Breast epithelium (tissue), 4 donors: ENCODE results near the gene NKX6-2. TPM values are rescaled to one million over a fixed set of nuclear protein-coding genes. Genes with fewer than 3 reads are reported as not detected.

Experiments
- DNase-seq, 2 donors: peaks; one replicate each; pipeline ENCODE4 v3.0.0-alpha.2; 2019; ENCODE audit warnings: low spot score in 2 of 2
- H3K27ac ChIP-seq, 2 donors: fragments of 200-600 bp; sonication (generic) in 1 of 2; one replicate each; pipeline ENCODE4 v1.5.1; 2016 to 2019; ENCODE audit warnings: mild to moderate bottlenecking in 1 of 2
- H3K27me3 ChIP-seq, 2 donors: fragments of 200-600 bp; sonication (generic) in 1 of 2; one replicate each; pipeline versions ENCODE4 v1.5.1 to v1.6.0; 2017 to 2019; ENCODE audit warnings: control low read depth in 1 of 2, mild to moderate bottlenecking in 1 of 2
- H3K36me3 ChIP-seq: fragments of 200-600 bp; one replicate; pipeline ENCODE4 v1.5.1; 2019
- H3K4me1 ChIP-seq, 2 donors: fragments of 200-600 bp; sonication (generic); one replicate each; pipeline ENCODE4 v1.5.1; 2016 to 2019; ENCODE audit warnings: control low read depth in 1 of 2
- H3K4me3 ChIP-seq, 3 donors: fragments of 200-600 bp; sonication (generic); 1 replicate in 2 of 3; 2 replicates in 1 of 3; pipeline ENCODE4 v1.5.1; 2016 to 2019; ENCODE audit warnings: mild to moderate bottlenecking in 3 of 3, moderate library complexity in 2 of 3
- H3K9me3 ChIP-seq, 2 donors: fragments of 200-600 bp; sonication (generic) in 1 of 2; one replicate each; pipeline ENCODE4 v1.5.1; 2016 to 2019; ENCODE audit warnings: control low read depth in 1 of 2
- POLR2A ChIP-seq: fragments of 450-650 bp; IDR thresholded peaks from one replicate; pipeline ENCODE4 v1.6.1; 2016; ENCODE audit warnings: antibody characterized with exemption, mild to moderate bottlenecking, moderate library complexity
- POLR2AphosphoS5 ChIP-seq, 3 donors: sonication (generic); formaldehyde crosslinking; IDR thresholded peaks; one replicate each; pipeline ENCODE4 v1.6.1; 2017; ENCODE audit warnings: antibody characterized with exemption in 3 of 3
- intact Hi-C: fragments of 100-400 bp; cut with DNase I; formaldehyde crosslinking; loops from one replicate; pipeline ENCODE4 v1.15.1; 2023; ENCODE audit warnings: low total_unique reads
- total RNA-seq, 3 donors: library from RNA; depleted of rRNA; stranded (reverse); fragments of >200 nt; gene quantifications; one replicate each; pipeline ENCODE4 v1.1.0, GENCODE V29; 2016
- TF ChIP-seq, protein P1 (sequence below), 3 donors: fragments of 450-650 bp; IDR thresholded peaks; one replicate each; pipeline ENCODE4 v1.5.1; 2016 to 2017; ENCODE audit warnings: antibody characterized with exemption in 3 of 3, mild to moderate bottlenecking in 3 of 3, moderate library complexity in 3 of 3

NKX6-2 gene
- total RNA-seq, 3 donors from 2014 or later = not detected

DNA sequence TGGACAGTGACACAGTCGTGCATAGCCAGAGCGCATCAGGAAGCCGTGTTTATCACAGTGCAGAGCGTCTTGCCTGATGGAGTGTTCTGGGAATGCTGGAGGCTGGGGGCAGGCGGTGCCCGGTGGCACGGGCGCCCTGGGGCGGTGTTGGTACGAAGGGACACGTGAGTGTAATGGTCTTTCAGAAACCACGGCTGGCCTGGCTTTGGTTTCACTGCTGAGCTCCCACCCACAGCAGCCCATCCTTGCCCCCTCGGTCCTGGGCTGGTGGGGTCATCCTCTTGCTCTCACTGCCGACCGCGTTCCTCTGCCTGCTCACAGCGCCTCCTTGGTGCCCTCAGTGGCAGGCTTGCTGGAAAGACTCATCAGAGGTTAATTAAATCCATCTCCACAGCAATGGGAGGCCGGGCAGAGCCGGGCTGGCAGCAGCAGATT, 50.6 kb downstream of the NKX6-2 start:
- Histone ChIP-seq H3K9me3 (no peaks in the 10 kb centered on the region), H3K4me1 (no peaks in the 10 kb centered on the region), H3K4me3 (no peak overlapping the region), H3K27me3 (no peaks in the 10 kb centered on the region), H3K36me3 (no peaks in the 10 kb centered on the region), H3K27ac (no peak overlapping the region)
- intact Hi-C loops = no loop called here
- no peak for DNase-seq
- TF ChIP-seq POLR2A = no peak
- no peak for TF ChIP-seq POLR2AphosphoS5 (IDR thresholded peaks at IDR 0.05)
- TF ChIP-seq, protein P1, sequence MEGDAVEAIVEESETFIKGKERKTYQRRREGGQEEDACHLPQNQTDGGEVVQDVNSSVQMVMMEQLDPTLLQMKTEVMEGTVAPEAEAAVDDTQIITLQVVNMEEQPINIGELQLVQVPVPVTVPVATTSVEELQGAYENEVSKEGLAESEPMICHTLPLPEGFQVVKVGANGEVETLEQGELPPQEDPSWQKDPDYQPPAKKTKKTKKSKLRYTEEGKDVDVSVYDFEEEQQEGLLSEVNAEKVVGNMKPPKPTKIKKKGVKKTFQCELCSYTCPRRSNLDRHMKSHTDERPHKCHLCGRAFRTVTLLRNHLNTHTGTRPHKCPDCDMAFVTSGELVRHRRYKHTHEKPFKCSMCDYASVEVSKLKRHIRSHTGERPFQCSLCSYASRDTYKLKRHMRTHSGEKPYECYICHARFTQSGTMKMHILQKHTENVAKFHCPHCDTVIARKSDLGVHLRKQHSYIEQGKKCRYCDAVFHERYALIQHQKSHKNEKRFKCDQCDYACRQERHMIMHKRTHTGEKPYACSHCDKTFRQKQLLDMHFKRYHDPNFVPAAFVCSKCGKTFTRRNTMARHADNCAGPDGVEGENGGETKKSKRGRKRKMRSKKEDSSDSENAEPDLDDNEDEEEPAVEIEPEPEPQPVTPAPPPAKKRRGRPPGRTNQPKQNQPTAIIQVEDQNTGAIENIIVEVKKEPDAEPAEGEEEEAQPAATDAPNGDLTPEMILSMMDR (IDR thresholded peaks at IDR 0.05) = no peak

DNA sequence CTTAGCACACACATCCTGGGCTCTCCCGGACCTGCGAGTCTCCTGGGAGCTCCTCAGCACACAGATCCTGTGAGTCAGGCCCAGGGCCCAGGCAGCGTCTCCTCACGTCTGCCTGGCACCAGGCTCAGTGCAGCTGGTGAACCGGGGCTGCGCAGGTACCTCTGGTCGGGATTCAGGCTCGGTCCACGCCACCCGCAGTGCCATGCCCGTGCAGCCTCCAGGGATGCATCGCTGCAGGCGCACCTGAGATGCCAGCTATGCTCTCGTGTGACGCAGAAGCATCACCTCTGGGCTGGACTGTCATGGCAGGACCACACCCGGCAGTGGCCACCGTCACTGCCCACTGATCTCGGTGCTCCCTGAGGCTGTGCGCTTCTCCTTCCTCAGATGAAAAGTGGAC, 52.0 kb downstream of the NKX6-2 start:
- no peaks in the 10 kb centered on the region for H3K9me3 ChIP-seq
- intact Hi-C loops = no loop called here
- no peak overlapping the region for H3K27ac ChIP-seq
- H3K4me1 ChIP-seq = no peaks in the 10 kb centered on the region
- no peak overlapping the region for H3K4me3 ChIP-seq
- TF ChIP-seq, protein P1 (IDR thresholded peaks at IDR 0.05) = no peak
- no peak for TF ChIP-seq POLR2A
- TF ChIP-seq POLR2AphosphoS5 (IDR thresholded peaks at IDR 0.05) = no peak
- no peaks in the 10 kb centered on the region for H3K27me3 ChIP-seq
- H3K36me3 ChIP-seq = no peaks in the 10 kb centered on the region
- DNase-seq = no peak

Other genes with a start within 250 kb of the NKX6-2 start
- gene INPP5A, start 248.4 kb downstream of the NKX6-2 start, total RNA-seq = 10 to 100 TPM; 26.6 to 50.6 (median 38.7) TPM
- gene CFAP46, start 156.4 kb upstream of the NKX6-2 start, total RNA-seq = under 1 TPM; 0.16 to 0.73 (median 0.66) TPM